Brain microvascular endothelial cell (primary cell): ENCODE data around the gene TCP11L2.
A peak's percentile ranks its signal among the peaks of the same experiment; 100 is the strongest.
"Not testable (repeated sequence)": the region's sequence is repeated elsewhere in the genome, so short reads cannot be mapped to it uniquely, and the experiment has no call there.

Source experiments
- DNase-seq: peaks from one replicate; pipeline ENCODE4 v3.0.0-alpha.2; 2020
- H3K27ac ChIP-seq: fragments of 250-450 bp; sonication (Bioruptor Pico); 2 replicates; pipeline ENCODE4 v1.5.1; 2020; ENCODE audit warnings: mild to moderate bottlenecking, moderate library complexity
- H3K27me3 ChIP-seq: fragments of 250-450 bp; sonication (Bioruptor Pico); replicated peaks from 2 replicates; pipeline ENCODE4 v1.5.1; 2020; ENCODE audit warnings: mild to moderate bottlenecking
- H3K36me3 ChIP-seq: fragments of 250-450 bp; sonication (Bioruptor Pico); replicated peaks from 2 replicates; pipeline ENCODE4 v1.5.1; 2020; ENCODE audit warnings: mild to moderate bottlenecking
- H3K4me3 ChIP-seq: 2 replicates; pipeline ENCODE4 v1.5.1; 2011; ENCODE audit warnings: low read depth, mild to moderate bottlenecking, control low read depth, low read length, moderate library complexity
- in situ Hi-C: cut with HindIII; loops from 2 replicates; pipeline ENCODE4 v1.10.0; 2017; ENCODE audit warnings: low sequenced_read_pairs, low pct_ligation_motif_present
- TF ChIP-seq, protein P1 (sequence below): IDR thresholded peaks from 2 replicates; pipeline ENCODE4 v1.5.1; 2011; ENCODE audit warnings: low read depth, mild to moderate bottlenecking, moderate library complexity, low read length, control low read depth, inconsistent platforms; ENCODE audit errors: missing control alignments

The TCP11L2 gene

DNA sequence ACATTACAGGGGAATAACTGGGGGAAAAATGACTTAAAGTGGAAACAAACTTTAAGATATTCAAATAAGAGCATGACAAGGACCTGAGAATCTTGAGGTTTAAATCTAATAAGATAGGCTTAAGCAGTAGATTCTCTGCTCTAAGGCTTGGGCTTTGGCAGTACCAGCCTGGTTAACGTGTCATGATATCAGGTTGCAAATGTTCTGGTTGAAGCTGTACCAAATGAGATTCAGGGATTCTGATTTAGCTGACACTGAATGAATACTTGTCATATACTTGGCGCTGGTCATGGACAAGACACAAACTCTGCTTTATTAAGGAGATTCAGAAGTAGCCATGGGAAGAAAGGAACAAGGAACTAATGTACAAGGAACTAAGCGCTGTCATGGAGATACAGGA lies 6.1 kb downstream of the TCP11L2 start:
- Histone ChIP-seq H3K4me3 (no peak overlapping the region), H3K36me3 (no peaks in the 10 kb centered on the region), H3K27ac (no peak overlapping the region), H3K27me3 (no peaks in the 10 kb centered on the region)
- no peak for DNase-seq
- TF ChIP-seq, protein P1, sequence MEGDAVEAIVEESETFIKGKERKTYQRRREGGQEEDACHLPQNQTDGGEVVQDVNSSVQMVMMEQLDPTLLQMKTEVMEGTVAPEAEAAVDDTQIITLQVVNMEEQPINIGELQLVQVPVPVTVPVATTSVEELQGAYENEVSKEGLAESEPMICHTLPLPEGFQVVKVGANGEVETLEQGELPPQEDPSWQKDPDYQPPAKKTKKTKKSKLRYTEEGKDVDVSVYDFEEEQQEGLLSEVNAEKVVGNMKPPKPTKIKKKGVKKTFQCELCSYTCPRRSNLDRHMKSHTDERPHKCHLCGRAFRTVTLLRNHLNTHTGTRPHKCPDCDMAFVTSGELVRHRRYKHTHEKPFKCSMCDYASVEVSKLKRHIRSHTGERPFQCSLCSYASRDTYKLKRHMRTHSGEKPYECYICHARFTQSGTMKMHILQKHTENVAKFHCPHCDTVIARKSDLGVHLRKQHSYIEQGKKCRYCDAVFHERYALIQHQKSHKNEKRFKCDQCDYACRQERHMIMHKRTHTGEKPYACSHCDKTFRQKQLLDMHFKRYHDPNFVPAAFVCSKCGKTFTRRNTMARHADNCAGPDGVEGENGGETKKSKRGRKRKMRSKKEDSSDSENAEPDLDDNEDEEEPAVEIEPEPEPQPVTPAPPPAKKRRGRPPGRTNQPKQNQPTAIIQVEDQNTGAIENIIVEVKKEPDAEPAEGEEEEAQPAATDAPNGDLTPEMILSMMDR, result no peak
- in situ Hi-C loops, result no loop called here

DNA sequence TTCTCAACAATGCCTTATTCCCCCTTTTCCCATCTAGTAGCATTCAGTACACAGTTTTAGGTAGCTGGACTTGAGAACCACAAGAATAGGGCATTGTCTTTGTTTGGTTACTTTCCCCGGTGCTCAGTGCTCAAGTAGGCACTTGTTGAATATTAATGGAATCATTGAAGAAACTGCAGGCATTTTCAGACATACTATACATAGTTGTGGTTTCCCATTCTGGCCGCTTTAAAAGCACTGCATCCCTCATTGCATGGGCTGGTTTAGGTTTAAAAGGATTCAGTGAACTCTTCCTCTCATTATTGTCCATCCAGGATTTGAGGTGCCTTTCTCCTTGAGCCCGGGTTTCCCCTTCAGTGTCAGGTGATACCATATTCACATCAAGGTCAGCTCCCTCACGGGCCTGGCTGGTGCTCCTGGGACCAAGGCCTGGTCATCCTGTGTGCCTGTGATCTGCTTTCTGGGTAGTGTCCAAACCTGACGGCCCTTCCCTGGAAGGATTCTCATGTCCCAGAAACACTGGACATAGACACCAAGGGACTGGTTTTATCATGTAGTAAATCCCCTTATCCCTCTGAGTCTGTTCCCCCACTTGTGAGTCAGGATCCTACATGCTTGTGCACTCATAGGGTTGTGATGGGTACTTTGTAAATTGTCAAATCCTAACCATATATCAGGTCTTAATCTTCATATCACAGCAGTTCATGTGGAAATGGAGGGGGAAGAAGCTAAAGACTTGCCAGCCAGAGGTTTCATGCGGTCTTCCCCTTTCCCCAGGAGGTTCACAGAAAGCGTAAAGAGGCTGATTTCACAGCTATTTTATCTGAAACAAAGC lies 7.4 kb downstream of the TCP11L2 start:
- in situ Hi-C loops, result no loop called here
- no peak overlapping the region for H3K4me3 ChIP-seq
- H3K27ac ChIP-seq, result no peak overlapping the region
- TF ChIP-seq, protein P1, result no peak
- DNase-seq, result peak; percentile 47
- H3K36me3 ChIP-seq, result no peaks in the 10 kb centered on the region
- H3K27me3 ChIP-seq, result no peaks in the 10 kb centered on the region

DNA sequence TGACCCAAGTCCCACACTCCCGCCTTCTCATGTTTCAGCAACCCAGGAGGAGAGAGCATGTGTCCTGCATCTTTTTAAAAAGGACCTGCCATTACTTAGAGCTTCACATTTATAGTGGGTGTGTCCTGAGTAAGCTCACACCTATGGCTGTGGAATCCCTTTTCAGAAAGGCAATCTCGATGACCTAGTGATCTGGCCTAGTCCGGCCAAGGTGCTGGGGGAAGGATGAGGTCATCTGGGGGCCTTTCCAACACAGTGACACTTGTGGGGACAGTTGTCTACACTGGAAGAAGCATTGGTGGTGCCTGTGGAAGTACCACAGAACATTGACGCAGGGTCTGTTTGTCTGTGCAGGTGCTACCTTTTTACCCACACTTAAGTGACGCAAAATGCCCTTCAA lies 8.2 kb downstream of the TCP11L2 start:
- Histone ChIP-seq H3K27ac (no peak overlapping the region), H3K4me3 (no peak overlapping the region), H3K36me3 (no peaks in the 10 kb centered on the region), H3K27me3 (no peaks in the 10 kb centered on the region)
- TF ChIP-seq, protein P1, result no peak
- in situ Hi-C loops, result no loop called here
- DNase-seq, result no peak

DNA sequence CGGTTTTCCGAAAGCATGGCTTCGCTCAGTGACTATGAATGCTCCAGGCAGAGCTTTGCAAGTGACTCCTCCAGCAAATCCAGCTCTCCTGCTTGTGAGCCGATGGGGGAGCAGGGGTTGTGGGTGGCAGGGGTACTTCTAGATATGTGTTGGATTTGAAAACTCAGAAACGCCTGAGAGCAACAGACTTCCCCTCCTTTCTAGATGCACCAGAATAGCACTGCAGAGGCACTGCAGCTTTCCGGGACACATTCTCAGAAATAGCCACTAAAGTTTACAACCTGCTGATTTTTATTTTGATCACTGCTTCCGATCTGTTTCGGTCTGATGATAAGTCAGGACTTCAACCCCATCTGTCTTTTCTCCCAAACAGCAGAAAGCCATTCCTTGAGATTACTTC lies 8.6 kb downstream of the TCP11L2 start:
- DNase-seq, result no peak
- Histone ChIP-seq H3K36me3 (no peaks in the 10 kb centered on the region), H3K27ac (no peak overlapping the region), H3K27me3 (no peaks in the 10 kb centered on the region), H3K4me3 (no peak overlapping the region)
- TF ChIP-seq, protein P1, result no peak
- in situ Hi-C loops, result no loop called here

DNA sequence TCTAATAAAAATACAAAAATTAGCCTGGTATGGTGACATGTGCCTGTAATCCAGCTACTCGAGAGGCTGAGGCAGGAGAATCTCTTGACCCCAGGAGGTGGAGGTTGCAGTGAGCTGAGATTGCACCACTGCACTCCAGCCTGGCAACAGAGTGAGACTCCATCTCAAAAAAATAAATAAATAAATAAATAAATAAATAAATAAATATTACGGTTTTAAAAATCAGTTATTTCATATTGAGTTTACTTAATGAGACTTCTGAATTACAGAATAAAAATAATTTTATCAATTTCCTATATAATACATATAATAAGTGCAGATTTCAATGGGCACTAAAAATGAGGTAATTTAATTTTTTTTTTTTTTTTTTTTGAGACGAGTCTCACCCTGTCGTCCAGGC lies 10.9 kb downstream of the TCP11L2 start:
- H3K27me3 ChIP-seq, H3K4me3 ChIP-seq, H3K27ac ChIP-seq, in situ Hi-C loops, DNase-seq, H3K36me3 ChIP-seq: not testable (repeated sequence)

DNA sequence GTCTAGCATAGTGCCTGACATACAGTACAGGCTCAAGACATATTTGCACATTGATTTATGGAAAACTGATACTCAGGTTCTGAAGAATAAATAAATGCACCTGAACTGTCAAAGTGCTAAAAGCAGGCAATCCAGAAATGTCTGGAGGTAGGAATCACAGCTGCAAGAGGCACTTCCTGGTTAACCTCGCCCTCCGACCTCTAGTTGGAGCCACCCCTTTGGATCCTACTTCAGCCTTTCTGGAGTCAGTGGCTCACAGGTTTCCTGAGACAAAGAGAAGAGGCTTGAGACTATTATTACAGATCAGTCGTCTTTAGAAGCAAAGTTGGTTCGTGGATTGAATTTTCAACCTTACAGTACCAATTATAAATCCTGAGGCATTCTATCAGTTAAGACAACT lies 13.0 kb downstream of the TCP11L2 start:
- Histone ChIP-seq H3K4me3 (no peak overlapping the region), H3K36me3 (no peaks in the 10 kb centered on the region), H3K27me3 (no peaks in the 10 kb centered on the region), H3K27ac (no peak overlapping the region)
- TF ChIP-seq, protein P1, result no peak
- in situ Hi-C loops, result no loop called here
- DNase-seq, result no peak
